ENCODE measurements around the gene MAST4.

The MAST4 gene

DNA sequence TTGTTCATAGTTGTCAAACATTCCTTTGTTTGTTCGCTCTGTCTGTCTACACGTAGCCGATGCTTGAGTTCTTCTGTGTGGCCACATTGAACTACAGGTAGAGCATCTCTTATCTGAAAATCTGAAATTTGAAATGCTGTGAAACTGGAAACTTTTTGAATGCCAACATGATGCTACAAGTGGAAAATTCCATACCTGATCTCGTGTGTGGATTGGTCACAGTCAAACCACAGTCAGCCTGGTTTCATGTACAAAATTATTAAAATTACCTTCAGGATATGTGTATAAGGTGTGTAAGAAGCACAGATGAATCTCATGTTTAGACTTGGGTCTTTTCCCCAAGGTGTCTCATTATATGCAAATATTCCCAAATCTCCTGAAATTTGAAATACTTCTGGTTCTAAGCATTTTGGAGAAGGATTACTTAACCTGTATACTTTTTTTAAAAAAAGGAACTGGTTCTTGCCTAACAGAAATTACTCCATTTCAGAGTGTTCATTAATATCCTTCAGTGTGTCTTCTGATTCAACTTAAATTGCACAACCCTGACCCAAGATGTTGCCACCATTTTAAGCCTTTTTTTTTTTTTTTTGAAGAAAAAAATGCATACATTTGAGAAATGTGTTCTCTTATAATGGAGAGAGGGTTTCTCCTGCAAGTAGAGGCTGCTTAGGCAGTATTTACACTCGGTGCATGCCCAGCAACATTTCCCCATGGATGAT is 254.3 kb downstream of the MAST4 start:
- no peak for DNase-seq

GRCh38 chr5:66851306-66851705 is 255.1 kb downstream of the MAST4 start:
- no peak for DNase-seq

- DNase-seq = no peak
Observed at GRCh38 chr5:66854416-66854815, 258.2 kb downstream of the MAST4 start.

DNA sequence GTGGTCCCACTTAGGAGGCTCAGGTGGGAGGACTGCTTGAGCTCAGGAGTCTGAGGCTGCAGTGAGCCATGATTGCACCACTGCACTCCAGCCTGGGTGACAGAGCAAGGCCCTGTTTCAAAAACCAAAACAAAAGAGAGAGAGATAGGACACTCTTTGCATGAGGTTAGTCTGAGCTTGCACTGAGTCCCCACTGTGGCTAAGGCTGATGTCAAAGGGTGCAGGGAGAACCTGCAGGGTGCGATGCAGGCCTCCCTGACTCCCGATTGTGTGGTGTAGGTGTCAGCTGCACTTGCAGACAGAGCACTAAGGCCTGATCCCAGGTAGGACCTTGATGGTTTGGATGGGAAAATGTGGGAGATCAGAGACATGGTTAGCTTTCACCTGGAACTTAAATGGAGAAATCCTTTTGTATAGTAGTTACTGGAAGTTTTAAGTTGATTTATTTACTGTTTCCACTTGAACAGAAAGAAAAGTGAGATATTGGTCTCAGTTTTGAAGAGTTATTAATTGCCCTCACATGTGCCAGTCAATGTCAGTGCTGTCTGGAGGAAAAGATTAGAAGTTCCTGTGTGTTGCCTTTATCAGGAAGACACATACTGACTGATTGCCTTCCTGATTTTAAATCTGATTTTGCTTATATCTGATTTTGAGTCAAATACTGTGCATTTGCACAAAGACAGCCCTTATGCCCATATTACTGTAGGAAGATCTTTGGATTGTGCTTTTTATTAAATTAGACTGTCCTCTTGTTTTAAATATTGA is 260.0 kb downstream of the MAST4 start:
- DNase-seq = no peak

- DNase-seq = no peak
Observed at GRCh38 chr5:66859526-66859925, 263.3 kb downstream of the MAST4 start.

DNA sequence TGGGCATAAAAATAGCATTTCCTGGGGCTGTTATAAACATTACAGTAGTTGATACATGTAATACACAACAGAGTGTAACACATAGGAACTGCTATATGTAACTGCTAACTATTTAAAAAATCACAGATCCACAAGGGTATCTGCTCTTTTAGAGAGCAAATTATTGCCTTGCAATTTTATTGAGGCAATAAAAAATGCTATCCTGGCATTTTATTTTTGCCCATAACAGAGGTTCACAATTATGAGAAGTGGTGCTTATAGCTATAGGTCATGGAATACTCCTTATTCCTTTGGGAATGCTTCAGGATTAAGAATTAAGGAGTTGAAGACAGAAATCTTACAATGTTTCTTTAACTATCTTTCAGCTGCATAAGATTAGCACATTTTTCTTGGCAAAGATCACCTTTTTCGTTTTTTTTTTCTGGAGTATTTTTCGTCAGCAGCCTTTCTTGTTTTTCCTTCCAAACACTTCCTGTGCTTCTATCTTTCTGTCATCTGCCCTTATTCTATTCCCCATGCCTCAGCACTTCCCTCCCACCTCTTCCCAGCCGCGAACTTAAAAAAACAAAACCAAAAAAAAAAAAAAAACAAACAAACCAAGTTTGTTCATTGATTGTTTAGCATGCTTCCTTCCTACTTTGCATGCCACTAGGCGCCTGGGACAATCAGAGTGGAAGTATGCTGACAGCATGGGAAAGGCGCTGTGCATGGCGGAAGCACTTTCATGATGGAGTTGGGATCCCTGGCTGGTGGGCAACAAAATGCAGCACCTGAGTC is 264.2 kb downstream of the MAST4 start:
- no peak for DNase-seq

DNA sequence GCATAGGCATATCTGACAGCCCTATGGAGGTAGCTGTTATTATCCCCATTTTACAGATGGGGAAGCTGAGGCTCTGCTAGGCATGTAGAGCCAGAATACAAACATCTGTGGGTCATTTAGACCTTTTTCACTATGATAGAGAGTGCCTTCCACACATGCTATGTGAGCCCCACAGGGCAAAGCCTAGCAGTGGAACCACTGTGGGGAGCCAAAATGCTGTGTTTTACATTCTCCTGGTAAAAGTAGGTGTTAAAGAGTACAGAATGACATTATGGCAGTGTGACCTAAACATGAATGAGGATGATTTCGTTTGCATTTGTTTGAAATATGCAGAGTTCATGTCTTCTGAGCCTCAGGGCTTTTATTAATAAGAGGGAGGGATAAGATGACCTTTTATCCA is 265.2 kb downstream of the MAST4 start:
- no peak for DNase-seq

GRCh38 chr5:66862020-66862419 is 265.8 kb downstream of the MAST4 start:
- DNase-seq = no peak

GRCh38 chr5:66863243-66864170 is 267.3 kb downstream of the MAST4 start:
- DNase-seq = no peak

DNA sequence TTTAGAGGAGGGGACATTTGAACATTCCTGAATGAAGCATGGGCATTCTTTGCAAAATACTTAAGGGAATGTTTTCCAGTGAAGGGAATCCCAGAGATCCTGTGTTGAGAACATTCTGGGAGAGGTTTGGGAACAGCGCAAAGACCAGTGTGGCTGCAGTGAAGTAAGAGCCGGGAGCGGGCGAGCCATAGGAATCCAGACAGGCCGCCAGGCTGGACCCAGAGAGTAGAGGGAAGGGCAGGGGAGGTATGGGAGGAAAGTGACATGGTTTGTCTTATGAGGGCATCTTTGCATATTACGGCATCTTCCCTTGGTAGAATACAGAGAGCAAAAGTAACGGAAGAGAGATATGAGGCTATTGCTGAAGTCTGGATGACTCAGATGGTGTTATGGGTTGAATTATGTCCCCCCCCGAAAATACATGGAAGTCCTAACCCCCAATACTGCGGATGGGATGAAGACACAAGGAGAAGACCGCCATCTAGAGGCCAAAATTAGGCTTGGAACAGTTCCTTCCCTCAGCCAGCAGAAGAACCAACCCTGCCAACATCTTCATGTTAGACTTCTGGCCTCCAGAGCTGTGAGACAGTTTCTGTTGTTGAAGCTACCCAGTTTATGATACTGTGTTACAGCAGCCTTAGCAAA is 268.2 kb downstream of the MAST4 start:
- DNase-seq = no peak

DNA sequence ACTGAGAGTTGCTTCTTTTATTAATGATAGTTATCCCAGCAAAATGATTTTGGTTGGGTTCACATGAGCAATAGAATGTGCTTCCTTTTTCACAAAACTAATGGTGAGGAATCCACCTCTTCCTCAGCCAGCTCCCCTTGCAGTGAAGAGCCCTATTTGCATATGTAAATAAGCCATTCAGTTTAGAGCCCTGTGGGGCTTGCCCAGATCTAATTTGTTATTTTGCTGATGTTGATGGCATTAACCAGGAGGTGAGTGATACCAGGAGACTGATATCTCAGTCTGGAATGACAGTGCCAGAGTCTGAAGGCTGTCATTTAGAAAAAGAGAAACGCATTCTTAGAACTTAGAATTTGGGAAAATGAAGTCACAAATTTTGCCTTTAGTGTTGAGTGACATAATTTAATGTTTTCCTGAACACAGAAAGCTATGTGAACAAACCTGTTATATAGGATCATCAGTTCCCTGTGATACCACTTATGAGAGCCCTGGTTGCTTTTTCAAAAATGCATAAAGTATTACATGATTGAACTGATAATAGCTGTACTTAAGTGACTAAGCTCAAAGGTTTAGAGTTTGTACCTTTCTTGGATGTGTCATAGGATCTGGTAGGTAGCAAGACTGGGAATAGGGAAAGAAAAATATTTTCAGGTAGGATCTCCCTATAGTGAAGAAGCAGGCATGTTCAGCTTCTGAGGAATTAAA is 271.6 kb downstream of the MAST4 start:
- DNase-seq = no peak

- no peak for DNase-seq
Observed at GRCh38 chr5:66869347-66869746, 273.2 kb downstream of the MAST4 start.

DNA sequence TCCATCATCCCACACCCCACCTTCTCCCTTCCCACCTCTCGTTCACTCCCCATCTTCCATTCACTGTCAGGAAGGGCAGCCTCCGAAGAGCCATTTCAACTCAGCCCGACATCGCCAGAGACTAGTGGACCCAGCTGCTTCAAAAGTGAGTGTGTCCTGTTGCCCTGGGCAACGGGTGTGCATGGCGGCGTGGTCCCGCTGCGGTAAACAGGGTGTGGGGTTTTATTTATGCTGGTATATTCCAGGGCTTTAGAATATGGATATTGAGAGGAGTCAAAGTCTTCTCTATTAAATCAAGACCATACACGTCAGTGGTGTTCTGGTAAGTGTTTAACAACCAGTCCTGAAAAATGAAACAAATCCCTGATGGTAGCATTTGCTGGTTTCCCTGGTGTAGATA is 274.5 kb downstream of the MAST4 start:
- no peak for DNase-seq

DNA sequence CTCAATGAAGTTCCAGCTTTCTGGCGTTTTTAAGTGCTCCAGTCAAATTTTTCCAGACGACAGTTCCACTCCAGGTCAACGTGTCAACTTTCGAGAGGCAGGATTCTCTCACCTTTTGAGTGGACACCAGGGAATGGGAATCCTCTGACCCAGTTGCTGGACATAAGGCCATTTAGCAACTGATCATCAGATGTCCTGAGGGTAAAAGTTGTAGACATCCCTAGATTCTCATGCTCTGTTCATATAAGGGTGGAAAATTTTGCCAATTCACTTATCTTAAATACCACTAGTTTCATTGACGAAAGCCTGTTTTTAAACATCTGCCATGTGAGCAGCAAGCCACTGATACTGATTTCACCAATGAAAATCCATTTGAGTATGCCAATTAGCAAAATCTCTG is 275.5 kb downstream of the MAST4 start:
- no peak for DNase-seq

GRCh38 chr5:66872736-66873331 is 276.6 kb downstream of the MAST4 start:
- no peak for DNase-seq

DNA sequence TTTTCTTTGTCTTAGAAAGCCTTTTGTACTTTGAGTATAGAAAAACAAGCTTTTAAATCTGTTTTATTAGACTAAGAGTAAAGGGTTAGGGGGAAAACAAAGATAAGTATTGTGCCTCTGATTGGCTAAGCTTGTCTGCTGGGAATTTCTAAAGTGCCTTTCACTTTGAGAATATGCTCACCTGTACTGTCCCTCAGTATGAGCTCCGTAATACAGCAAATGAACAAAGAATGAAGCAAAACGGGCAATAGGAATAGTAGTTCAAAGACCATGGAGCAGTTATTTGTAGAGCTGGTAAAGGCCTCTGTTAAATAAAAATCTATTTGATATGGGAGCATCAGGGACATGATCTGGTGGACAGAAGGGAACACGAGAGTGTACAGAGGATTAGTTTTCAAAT is 277.8 kb downstream of the MAST4 start:
- DNase-seq = no peak

GRCh38 chr5:66875315-66875714 is 279.1 kb downstream of the MAST4 start:
- DNase-seq = no peak

- DNase-seq = no peak
Observed at GRCh38 chr5:66876266-66876807, 280.1 kb downstream of the MAST4 start.

DNA sequence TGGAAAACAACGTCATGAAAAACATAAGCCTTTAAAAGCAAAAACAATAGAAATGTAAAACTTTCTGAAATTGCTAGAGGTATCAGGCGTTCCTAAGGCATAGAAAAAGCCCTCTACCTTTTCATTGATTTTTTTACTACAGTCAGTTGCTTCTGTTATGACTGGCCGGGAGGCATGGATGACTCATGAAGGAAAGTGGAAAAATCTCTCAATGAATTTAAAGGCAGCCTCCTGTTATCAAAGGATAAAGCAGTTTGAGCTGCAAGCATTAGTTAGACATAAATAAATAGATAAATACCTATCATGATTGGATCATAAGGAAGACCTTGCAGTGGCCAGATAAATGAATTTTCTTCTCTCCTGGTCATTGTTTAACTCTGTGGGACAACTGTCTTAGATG is 281.6 kb downstream of the MAST4 start:
- no peak for DNase-seq

- no peak for DNase-seq
Observed at GRCh38 chr5:66880401-66880800, 284.2 kb downstream of the MAST4 start.

All from NK-92 treated with Interleukin-12 subunit alpha and Interleukin-12 subunit beta, amount 100 ng/mL, for 24 hours (cell line).